HG02759 (cell line): ENCODE results near the gene CNIH2.
A peak's percentile ranks its signal among the peaks of the same experiment; 100 is the strongest.
"Not testable (repeated sequence)": the region's sequence is repeated elsewhere in the genome, so short reads cannot be mapped to it uniquely, and the experiment has no call there.

Experiments
- ATAC-seq: cut with Tn5 transposase; IDR thresholded peaks from one replicate; pipeline ENCODE4 v1.9.1; 2021; ENCODE audit warnings: mild to moderate bottlenecking, moderate library complexity; ENCODE audit not compliant: unreplicated experiment

The CNIH2 gene

GRCh38 chr11:66275984-66276612, 1.9 kb upstream of the CNIH2 start:
- no peak for ATAC-seq

DNA sequence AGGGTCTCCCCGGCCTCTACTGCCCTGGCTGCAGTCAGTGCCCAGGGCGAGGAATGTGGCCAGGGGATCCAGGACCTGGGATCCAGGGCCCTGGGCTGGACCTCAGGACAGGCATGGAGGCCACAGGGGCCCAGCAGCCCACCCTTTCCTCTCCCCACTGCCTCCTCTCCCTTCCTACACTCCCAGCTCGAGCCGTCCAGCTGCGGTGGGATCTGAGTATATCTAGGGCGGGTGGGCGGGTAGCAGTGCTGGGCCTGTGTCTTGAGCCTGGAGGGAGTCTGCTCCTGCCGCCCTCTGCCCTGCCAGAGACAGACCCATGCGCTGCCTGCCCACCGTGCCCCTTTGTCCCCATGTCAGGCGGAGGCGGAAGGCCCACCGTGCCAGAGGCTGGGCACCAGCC, 1.4 kb upstream of the CNIH2 start:
- ATAC-seq, result not testable (repeated sequence)

DNA sequence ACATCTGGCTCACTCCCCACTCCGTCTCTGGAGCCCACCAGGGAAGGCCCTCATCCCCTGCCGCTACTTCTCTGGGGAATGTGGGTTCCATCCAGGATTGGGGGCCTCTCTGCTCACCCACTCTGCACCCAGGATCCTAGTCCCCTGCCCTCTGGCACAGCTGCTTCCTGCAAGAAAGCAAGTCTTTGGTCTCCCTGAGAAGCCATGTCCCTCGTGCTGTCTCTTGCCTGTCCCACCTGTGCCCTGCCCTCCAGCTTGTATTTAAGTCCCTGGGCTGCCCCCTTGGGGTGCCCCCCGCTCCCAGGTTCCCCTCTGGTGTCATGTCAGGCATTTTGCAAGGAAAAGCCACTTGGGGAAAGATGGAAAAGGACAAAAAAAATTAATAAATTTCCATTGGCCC, 911 bp upstream of the CNIH2 start:
- not testable (repeated sequence) for ATAC-seq

DNA sequence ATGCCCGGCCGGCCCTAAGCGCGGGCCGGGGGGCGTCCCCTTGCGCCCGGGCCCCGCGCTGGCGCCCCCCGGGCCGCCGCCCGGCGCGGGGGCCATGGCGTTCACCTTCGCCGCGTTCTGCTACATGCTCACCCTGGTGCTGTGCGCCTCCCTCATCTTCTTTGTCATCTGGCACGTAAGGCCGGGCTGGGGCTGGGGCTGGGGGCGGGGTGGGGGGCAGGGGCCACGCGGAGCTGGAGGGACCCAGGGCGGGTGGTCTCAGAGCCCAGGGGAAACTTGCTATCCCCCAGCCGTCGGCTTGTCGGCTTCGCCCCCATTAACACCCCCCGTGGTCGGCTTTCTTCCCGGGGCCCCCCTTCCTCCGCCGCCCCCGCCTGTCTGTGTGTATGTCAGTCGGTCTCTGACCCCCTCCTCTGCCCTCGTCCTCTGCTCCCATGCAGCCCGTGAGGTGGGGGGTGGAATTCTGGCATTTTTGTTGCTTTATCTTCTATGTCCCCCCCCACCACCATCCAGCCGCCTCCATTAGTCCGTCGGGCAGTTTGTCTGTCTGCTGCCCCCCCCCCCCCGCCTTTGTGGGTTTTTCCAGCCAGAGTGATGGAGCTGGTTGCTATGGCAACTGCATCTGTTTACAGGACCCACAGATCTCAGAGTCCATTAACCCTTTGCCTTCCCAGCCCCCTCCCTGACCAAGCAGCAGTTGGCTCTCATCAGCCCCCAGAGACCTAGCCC, 552 bp downstream of the CNIH2 start:
- no peak for ATAC-seq

DNA sequence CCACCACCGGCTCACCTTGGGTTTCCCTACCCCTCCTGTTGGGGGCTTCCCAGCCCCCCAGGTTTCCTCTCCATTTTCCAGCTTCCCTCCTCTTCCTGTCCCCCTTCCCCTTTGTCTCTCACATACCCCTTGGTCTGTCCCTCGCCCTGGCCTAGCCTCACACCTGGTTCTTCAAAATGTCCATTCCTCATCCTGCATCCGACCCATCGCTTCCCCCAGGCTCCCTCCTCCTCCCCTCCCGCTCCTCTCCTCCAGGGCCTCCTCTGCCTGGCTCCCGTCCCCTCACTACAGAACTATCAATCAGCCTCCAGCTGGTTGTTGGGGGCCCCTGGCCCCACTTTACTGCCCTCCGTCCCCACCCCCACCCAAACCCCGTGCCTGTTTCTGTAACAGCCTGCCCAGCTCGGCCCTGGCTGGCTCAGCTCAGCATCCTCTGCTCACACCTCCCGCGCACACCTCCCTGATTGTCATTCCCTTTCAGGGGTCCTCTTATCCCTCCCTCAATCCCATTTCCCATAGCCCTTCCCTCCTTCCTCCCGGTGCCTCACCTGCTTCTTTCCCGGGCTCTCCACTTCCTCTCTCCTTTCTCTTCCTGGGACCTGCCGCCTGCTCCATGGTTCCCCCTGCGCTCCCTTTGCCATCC, 1.2 kb downstream of the CNIH2 start:
- no peak for ATAC-seq

DNA sequence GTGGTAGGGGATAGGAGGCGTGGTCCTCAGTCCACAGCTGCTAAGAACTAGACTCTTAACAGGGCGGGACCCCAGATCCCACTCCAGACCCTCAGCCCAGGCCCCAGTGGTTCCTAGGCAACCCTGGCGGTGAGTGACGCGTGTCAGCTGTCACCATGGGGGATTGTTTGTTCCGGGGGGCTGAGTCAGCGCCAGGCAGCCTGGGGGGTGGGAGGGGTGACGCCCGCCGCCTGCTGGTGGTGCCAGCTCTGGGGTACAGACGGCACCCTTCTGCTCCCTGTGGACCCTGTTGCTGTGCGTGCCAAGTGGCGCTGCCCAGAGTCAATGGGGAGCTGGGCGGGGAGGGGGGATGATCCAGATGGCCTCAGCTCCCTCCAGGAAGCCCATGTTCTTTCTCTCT, 2.5 kb downstream of the CNIH2 start:
- no peak for ATAC-seq

DNA sequence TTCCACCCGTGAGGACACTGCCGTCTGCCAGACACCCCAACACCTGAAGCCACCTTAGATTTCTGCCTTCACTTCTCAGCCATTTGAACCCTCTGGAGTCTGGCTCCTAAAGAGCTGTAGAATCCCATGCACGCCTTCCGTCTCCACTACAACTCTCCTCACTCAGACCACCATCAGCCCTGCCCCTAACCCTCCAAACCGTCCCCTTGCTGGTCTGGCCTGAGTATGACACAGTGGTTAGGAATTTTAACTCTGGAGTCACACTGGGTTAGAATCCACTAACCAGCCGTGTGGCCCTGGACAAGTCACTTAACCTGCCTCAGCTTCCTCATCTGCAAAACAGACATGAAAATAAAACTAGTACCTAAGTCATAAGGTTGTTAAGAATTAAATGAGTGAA, 3.0 kb downstream of the CNIH2 start:
- no peak for ATAC-seq

DNA sequence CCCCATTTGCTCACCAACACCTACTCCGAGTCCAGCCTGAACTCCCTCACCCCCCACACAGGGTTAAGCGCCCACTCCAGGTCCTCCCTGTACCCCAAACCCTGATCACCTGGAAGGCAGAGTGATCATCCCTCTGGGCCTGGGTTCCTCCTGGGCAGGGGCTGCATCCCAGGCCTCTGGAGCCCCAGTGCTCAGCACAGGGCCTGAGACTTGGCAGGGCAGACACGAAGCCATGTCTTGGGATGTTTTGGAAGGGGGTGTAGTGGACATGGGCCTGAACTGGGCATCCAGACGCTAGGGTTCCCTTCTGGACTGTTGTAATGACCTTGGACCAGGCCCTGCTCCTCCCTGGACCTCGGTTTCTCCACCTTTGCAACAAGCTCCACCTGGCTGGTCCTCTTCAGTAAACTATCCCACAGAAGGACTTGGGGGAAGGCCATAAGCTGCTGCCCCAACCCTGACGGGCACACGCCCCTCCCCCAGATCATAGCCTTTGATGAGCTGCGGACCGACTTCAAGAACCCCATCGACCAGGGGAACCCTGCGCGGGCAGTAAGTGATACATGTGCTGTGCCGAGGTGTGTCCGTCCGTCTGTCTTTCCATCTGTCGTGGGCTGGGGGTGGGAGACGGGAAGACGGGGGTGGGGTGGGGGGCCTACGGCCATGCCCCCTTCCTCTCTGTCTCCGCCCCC, 3.9 kb downstream of the CNIH2 start:
- ATAC-seq, result peak; percentile 14

GRCh38 chr11:66282468-66283455, 4.8 kb downstream of the CNIH2 start:
- ATAC-seq, result peak; percentile 88

- no peak for ATAC-seq
Measured at GRCh38 chr11:66283461-66284105, 5.6 kb downstream of the CNIH2 start.

GRCh38 chr11:66284526-66285078, 6.6 kb downstream of the CNIH2 start:
- ATAC-seq, result no peak

- no peak for ATAC-seq
Measured at GRCh38 chr11:66285250-66285947, 7.4 kb downstream of the CNIH2 start.

DNA sequence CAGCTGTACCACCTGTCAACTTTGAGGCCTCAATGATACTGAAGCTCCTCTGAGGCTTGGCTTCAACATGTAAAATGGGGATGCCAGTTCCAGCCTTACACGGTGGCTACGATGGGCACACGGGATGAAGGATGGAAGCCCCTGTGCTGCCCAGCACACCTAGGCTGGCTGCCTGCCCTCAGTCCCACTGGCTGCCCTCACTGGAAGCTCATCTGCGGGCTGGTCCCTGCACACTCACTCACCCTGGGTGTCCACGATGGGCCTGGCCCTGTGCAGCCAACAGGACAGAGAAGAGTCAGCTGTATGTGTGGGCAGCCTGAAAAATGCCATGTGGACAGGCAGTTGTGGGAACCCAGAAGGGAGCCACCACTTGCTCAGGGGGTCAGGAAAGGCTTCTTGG, 8.7 kb downstream of the CNIH2 start:
- no peak for ATAC-seq

DNA sequence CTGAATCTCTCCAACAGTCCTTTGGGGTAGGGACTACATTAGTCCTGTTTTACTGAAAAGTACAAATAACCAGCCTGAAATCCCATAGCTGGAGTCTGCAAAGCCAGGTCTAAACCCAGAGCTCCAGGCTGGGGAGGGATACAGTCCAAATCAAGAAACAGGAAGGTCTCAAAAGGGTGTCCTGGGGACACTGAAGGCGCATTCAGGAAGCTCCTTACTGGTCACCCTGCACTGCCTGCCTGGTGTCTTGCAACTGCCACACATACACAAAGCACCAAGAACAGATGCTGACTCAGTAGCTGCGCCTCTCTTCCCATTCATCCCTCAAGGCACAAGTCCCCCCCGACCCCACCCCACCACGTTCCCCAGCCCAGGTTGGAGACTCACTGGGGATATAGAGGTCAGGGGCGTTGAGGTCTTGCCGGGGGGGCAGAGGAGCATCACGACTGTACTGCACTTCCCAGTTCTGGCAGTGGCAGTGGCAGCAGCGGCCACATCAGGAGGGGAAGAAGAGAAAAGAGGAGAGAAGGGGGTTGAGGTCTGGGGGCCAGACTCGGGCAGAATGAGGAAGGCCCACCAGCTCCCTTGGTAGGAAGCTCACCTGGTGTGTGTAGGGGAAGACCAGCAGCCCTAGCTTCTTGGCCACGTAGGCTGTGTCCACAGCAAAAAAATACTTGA, 9.4 kb downstream of the CNIH2 start:
- ATAC-seq, result no peak

- ATAC-seq, result no peak
Measured at GRCh38 chr11:66287889-66288670, 10.1 kb downstream of the CNIH2 start.

GRCh38 chr11:66288671-66289547, 10.9 kb downstream of the CNIH2 start, which contains the start of gene YIF1A:
Gene YIF1A (minus strand): TSS chr11:66289143. CDS start chr11:66288985, 158 bp downstream.
- peak; percentile 92 for ATAC-seq
